GM23248 (cell line): ENCODE data around the gene ZSCAN5B. TPM values are rescaled to one million over a fixed set of nuclear protein-coding genes. Genes with fewer than 3 reads are reported as not detected.

Experiments
- DNase-seq: peaks from one replicate; pipeline ENCODE4 v3.0.0-alpha.2; 2015
- H2AFZ ChIP-seq: fragments of 200-600 bp; sonication (generic); 2 replicates; pipeline ENCODE4 v1.6.1; 2016; ENCODE audit warnings: antibody characterized with exemption
- H3F3A ChIP-seq: fragments of 200-600 bp; sonication (generic); 2 replicates; pipeline ENCODE4 v1.6.1; 2016; ENCODE audit warnings: mild to moderate bottlenecking, antibody characterized with exemption, mixed run types; ENCODE audit not compliant: insufficient read depth
- H3K27ac ChIP-seq: fragments of 200-600 bp; sonication (generic); 2 replicates; pipeline ENCODE4 v1.5.1; 2016; ENCODE audit warnings: mild to moderate bottlenecking
- H3K27me3 ChIP-seq: fragments of 200-600 bp; sonication (generic); replicated peaks from 2 replicates; pipeline ENCODE4 v1.6.1; 2016; ENCODE audit warnings: mild to moderate bottlenecking; ENCODE audit not compliant: insufficient read depth
- H3K36me3 ChIP-seq: fragments of 200-600 bp; sonication (generic); 2 replicates; pipeline ENCODE4 v1.6.1; 2016; ENCODE audit warnings: low read depth, mild to moderate bottlenecking
- H3K4me1 ChIP-seq: fragments of 200-600 bp; sonication (generic); 2 replicates; pipeline ENCODE4 v1.6.1; 2016; ENCODE audit warnings: mild to moderate bottlenecking; ENCODE audit not compliant: insufficient read depth
- H3K4me2 ChIP-seq: fragments of 200-600 bp; sonication (generic); one replicate; pipeline ENCODE4 v1.6.1; 2016; ENCODE audit warnings: mild to moderate bottlenecking; ENCODE audit not compliant: unreplicated experiment
- H3K4me3 ChIP-seq: fragments of 200-600 bp; sonication (generic); 2 replicates; pipeline ENCODE4 v1.5.1; 2016; ENCODE audit warnings: mild to moderate bottlenecking
- H3K79me2 ChIP-seq: fragments of 200-600 bp; sonication (generic); 2 replicates; pipeline ENCODE4 v1.6.1; 2016; ENCODE audit warnings: mild to moderate bottlenecking; ENCODE audit not compliant: insufficient read depth
- H3K9ac ChIP-seq: fragments of 200-600 bp; sonication (generic); 2 replicates; pipeline ENCODE4 v1.6.1; 2016; ENCODE audit warnings: mild to moderate bottlenecking
- H3K9me2 ChIP-seq: fragments of 200-600 bp; sonication (generic); 2 replicates; pipeline ENCODE4 v1.6.1; 2016; ENCODE audit warnings: mixed run types, mild to moderate bottlenecking, moderate library complexity; ENCODE audit not compliant: insufficient read depth
- H3K9me3 ChIP-seq: fragments of 200-600 bp; sonication (generic); one replicate; pipeline ENCODE4 v1.6.1; 2017; ENCODE audit warnings: low read depth
- H4K20me1 ChIP-seq: fragments of 200-600 bp; sonication (generic); 2 replicates; pipeline ENCODE4 v1.6.0; 2016; ENCODE audit not compliant: insufficient read depth
- EZH2 ChIP-seq: fragments of 200-600 bp; sonication (generic); IDR thresholded peaks from 2 replicates; pipeline ENCODE4 v1.6.1; 2018; ENCODE audit warnings: antibody characterized with exemption, mild to moderate bottlenecking; ENCODE audit not compliant: insufficient read depth, poor library complexity, severe bottlenecking
- EZH2phosphoT487 ChIP-seq: fragments of 200-600 bp; sonication (generic); IDR thresholded peaks from 2 replicates; pipeline ENCODE4 v1.6.1; 2018; ENCODE audit warnings: antibody characterized with exemption, moderate library complexity, mild to moderate bottlenecking, low read depth; ENCODE audit not compliant: insufficient read depth
- WGBS, 2 experiments: methylation state at CpG; one replicate each; pipeline ENCODE4 v1.1.6; 2015 to 2017; ENCODE audit warnings: low lambda C conversion rate in 2 of 2, low coverage in 1 of 2; ENCODE audit errors: missing lambda C conversion rate in 2 of 2; 5-methylcytosine and 5-hydroxymethylcytosine counted together
- in situ Hi-C: fragments of 300-500 bp; cut with MboI; formaldehyde crosslinking; loops from 2 replicates; pipeline ENCODE4 v1.15.0; 2020
- polyA plus RNA-seq: library from polyadenylated mRNA; unstranded; fragments of >200 nt; fragmentation: Nextera tagmentation; extraction: Ambion mirVana; gene quantifications from 2 replicates; pipeline ENCODE4 v1.2.1, GENCODE V29; 2016
- total RNA-seq: library from RNA; depleted of rRNA; stranded (reverse); fragments of >200 nt; shearing (Covaris generic); gene quantifications from 2 replicates; pipeline ENCODE4 v1.2.3, GENCODE V29; 2014

Gene ZSCAN5B
- total and polyA plus RNA-seq, 2 experiments from 2014 or later, result not detected

GRCh38 chr19:56201973-56202372 lies 4.4 kb upstream of the ZSCAN5B start, which contains the start of gene ZSCAN5C:
Gene ZSCAN5C, plus strand, starts transcription at chr19:56202273. Its CDS starts 3,641 bp downstream, at chr19:56205914.
- H3K36me3 ChIP-seq, result no peaks in the 10 kb centered on the region
- WGBS, 2 experiments, result 2 to 9% methylated on average over 3 of the region's 3 CpGs
- no peaks in the 10 kb centered on the region for H3K79me2 ChIP-seq
- no peak for DNase-seq
- no peaks in the 10 kb centered on the region for H3F3A ChIP-seq
- H3K9me2 ChIP-seq, result no peaks in the 10 kb centered on the region
- H3K9me3 ChIP-seq, result no peaks in the 10 kb centered on the region
- TF ChIP-seq EZH2phosphoT487, result no peak
- TF ChIP-seq EZH2, result no peak
- H3K27ac ChIP-seq, result no peak within 1 kb of the TSS
- H3K4me2 ChIP-seq, result no peak within 1 kb of the TSS
- no peaks in the 10 kb centered on the region for H3K27me3 ChIP-seq
- H4K20me1 ChIP-seq, result no peaks in the 10 kb centered on the region
- no peak within 1 kb of the TSS for H2AFZ ChIP-seq
- H3K9ac ChIP-seq, result no peak within 1 kb of the TSS
- no peaks in the 10 kb centered on the region for H3K4me1 ChIP-seq
- H3K4me3 ChIP-seq, result no peak within 1 kb of the TSS
- in situ Hi-C loops, result no loop called here

GRCh38 chr19:56199687-56200086 lies 2.1 kb upstream of the ZSCAN5B start:
- no peak for TF ChIP-seq EZH2phosphoT487
- TF ChIP-seq EZH2, result no peak
- Histone ChIP-seq H3F3A (no peaks in the 10 kb centered on the region), H3K27me3 (no peaks in the 10 kb centered on the region), H4K20me1 (no peaks in the 10 kb centered on the region), H3K27ac (no peak overlapping the region), H3K4me1 (no peaks in the 10 kb centered on the region), H3K79me2 (no peaks in the 10 kb centered on the region), H3K36me3 (no peaks in the 10 kb centered on the region), H3K9me3 (no peaks in the 10 kb centered on the region), H3K9me2 (no peaks in the 10 kb centered on the region), H3K4me3 (no peak overlapping the region), H2AFZ (no peak overlapping the region), H3K9ac (no peak overlapping the region), H3K4me2 (no peak overlapping the region)
- 7 to 10% methylated on average over 7 of the region's 7 CpGs for WGBS, 2 experiments
- no peak for DNase-seq
- in situ Hi-C loops, result no loop called here

- TF ChIP-seq EZH2phosphoT487 (no peak), EZH2 (no peak)
- no peak overlapping the region for H3K9ac ChIP-seq
- H3K4me1 ChIP-seq, result no peaks in the 10 kb centered on the region
- H2AFZ ChIP-seq, result no peak overlapping the region
- H3K27me3 ChIP-seq, result 0 out of 2 replicates have a peak, but pooled peaks cover 4% of the 10 kb centered on the region
- no peak for DNase-seq
- H3K4me2 ChIP-seq, result no peak overlapping the region
- no peak overlapping the region for H3K27ac ChIP-seq
- in situ Hi-C loops, result no loop called here
- H4K20me1 ChIP-seq, result no peaks in the 10 kb centered on the region
- WGBS, 2 experiments, result 39 to 45% methylated on average over 12 of the region's 12 CpGs
- H3K36me3 ChIP-seq, result no peaks in the 10 kb centered on the region
- H3K4me3 ChIP-seq, result no peak overlapping the region
- no peaks in the 10 kb centered on the region for H3K9me2 ChIP-seq
- H3K9me3 ChIP-seq, result no peaks in the 10 kb centered on the region
- no peaks in the 10 kb centered on the region for H3F3A ChIP-seq
- H3K79me2 ChIP-seq, result no peaks in the 10 kb centered on the region
These were observed 3.5 kb downstream of the ZSCAN5B start for GRCh38 chr19:56193981-56194640.

- Histone ChIP-seq H3K79me2 (no peaks in the 10 kb centered on the region), H3K4me1 (no peaks in the 10 kb centered on the region), H2AFZ (no peak overlapping the region), H3K9ac (no peak overlapping the region), H3K4me2 (no peak overlapping the region), H3K36me3 (no peaks in the 10 kb centered on the region), H3K27ac (no peak overlapping the region), H3K9me2 (no peaks in the 10 kb centered on the region), H3K4me3 (no peak overlapping the region), H4K20me1 (no peaks in the 10 kb centered on the region), H3F3A (no peaks in the 10 kb centered on the region), H3K27me3 (0 out of 2 replicates have a peak, but pooled peaks cover 4% of the 10 kb centered on the region), H3K9me3 (no peaks in the 10 kb centered on the region)
- in situ Hi-C loops, result no loop called here
- no peak for DNase-seq
- TF ChIP-seq EZH2 (no peak), EZH2phosphoT487 (no peak)
- 37 to 40% methylated on average over 10 of the region's 10 CpGs for WGBS, 2 experiments
These were observed 5.9 kb downstream of the ZSCAN5B start for GRCh38 chr19:56191711-56192110.
